ENCODE measurements around the gene ESF1.

Gene ESF1
- total RNA-seq = 25.7 to 123 (median 48.5) reads per million in 3 experiments

GRCh38 chr20:13784893-13785715, at the start of gene ESF1, which contains the start of gene NDUFAF5:
ESF1 (minus strand) TSS chr20:13784919; CDS start chr20:13783140, 1,779 bp downstream.
NDUFAF5 (plus strand) TSS chr20:13785028; CDS start chr20:13785069, 41 bp downstream.
- peak; percentile 92 for DNase-seq

GRCh38 chr20:13831476-13831875, 46.8 kb upstream of the ESF1 start:
- no peak for DNase-seq

DNA sequence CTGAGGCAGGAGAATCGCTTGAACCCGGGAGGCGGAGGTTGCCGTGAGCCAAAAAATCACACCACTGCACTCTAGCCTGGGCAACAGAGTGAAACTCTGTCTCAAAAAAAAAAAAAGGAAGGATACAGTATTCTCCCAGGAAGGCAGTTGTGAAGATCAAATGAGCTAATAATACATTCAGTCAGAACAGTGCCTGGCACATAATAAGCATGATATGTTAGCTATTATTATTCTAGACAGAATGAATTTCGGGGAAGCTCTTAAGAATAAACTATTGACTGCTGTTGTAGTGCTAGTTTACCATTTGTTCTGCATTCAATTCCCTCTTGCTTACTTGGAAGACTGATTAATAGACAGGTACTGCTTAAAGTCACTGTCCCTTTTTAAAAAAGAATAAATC, 40.7 kb upstream of the ESF1 start:
- no peak for DNase-seq

GRCh38 chr20:13824459-13824858, 39.7 kb upstream of the ESF1 start:
- no peak for DNase-seq

DNA sequence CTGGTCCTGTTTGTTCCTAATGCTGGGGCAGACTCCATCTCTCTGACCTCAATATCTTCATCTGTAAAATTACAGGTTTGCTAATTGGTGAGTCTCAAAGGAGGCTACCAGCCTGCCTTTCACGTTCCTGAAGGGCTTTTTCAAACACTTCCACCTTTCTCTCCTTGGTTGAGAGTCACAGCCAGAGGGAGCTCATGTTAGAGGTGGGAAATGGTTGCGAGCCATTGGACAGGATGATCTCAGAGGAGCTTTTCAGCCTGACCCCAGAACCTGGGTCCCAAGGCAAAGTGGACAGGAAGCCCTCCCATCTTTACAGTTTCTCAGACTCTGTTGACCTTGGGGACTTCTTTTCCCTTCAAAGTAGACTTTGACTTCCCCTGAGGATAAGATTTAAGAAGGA, 37.7 kb upstream of the ESF1 start:
- DNase-seq = no peak

GRCh38 chr20:13821876-13822275, 37.2 kb upstream of the ESF1 start:
- no peak for DNase-seq

DNA sequence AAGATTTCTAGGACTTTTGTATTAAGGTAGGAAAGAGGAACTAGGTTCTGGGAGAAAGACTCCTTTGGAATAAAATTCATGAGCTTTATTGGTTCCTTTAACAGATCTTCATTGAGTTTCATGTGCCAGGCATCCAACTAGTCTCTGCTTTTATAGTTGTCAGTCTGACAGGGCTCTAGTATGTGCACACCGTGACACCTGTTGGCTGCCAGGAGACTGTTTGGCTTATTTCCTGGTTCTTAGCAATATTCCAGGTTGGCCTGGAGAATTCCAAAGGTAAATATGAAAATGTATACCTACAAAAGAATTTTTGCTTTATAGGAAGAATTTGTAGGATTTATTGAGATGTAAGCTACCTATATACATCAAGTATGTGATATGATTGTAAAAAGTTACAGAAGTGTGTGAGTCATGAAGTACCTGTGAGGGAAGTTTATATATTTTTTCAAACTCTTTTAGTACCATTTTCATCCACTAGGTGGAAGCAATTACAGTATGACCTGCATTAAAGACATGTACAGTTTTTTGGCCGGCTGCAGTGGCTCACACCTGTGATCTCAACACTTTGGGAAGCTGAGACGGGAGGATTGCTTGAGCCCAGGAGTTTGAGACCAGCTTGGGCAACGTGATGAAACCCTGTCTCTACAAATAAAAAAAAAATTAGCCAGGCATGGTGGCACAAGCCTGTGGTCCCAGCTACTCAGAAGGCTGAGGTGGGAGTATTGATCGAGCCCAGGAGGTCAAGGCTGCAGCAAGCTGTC, 35.3 kb upstream of the ESF1 start:
- DNase-seq = peak; percentile 21

- DNase-seq = no peak
These were observed 32.6 kb upstream of the ESF1 start for GRCh38 chr20:13817342-13817741.

DNA sequence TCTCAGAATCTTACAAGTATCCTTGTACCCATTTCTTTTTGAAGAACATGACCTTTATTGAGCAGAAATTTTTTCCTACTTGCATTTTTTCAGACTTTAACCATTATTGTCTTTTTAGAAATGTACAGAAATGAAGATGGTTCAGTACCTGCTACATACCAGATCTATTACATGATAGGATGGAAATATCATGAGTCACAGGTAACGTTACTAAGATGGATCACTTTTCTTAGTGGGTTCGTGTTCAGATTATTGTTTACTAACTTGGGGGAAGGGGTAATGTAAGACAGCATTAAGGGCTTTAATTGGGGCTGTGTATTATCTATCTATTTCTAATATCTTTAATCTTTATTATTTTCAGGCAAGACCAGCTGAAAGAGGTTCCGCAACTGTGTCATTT, 32.0 kb upstream of the ESF1 start:
- DNase-seq = no peak

DNA sequence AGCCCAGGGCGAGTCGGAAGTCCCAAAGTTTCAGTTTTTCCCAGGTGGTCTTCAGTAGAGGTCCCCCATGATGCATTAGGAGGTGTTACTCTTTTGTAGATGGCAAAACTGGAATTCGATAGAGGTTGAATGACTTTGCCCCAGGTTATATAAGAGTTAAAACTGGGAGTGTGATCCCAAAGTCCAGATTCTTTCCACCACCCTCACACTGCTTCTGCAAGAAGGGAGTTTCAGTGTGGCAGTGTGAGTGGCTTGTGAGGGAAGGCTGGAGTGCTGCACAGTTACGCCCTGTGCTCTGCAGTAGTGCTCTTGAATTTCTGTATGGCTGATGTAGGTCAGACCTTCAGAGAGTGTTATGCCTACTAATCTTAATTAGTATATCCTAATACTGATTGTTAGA, 30.0 kb upstream of the ESF1 start:
- DNase-seq = no peak

- DNase-seq = no peak
These were observed 29.2 kb upstream of the ESF1 start for GRCh38 chr20:13813910-13814309.

GRCh38 chr20:13810446-13810845, 25.7 kb upstream of the ESF1 start:
- no peak for DNase-seq

GRCh38 chr20:13809855-13810254, 25.1 kb upstream of the ESF1 start:
- DNase-seq = no peak

DNA sequence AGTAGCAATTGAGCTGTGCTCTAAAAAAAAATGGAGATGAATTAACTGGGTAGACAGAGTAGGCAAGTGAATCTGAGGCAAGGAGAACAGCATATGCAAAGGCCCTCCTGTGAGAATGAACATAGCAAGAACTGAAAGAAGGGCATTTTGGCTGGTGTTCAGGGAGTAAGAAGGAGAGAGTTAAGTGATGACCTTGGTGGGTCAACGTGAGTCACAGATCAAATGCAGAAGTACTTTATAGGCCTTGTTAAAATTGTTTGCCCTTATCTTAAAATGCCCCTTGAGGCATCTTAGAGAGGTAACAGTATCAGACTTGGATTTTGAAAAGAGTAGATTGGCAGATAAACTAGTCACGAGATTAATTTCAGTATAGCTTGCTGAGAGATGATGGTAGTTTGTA, 24.7 kb upstream of the ESF1 start:
- DNase-seq = no peak

- no peak for DNase-seq
These were observed 16.0 kb upstream of the ESF1 start for GRCh38 chr20:13800728-13801134.

DNA sequence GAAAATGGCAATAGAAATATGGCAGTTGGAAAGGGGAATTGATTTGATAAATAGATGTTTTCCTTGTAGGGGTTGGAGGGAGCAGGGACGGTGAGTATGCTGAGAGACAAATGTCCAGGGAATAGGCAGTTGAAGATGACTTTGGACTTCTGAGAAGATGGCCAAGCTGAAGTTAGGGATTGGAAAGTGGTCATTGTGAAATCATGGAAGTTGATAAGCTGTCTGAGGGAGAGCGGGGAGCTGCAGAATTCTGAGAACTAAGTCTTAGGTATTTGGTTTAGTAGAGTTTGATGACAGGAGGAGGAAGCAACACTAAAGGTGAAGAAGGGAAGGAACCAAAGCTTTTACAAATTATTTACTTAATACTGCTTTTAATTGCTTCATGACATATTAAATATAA, 15.3 kb upstream of the ESF1 start:
- no peak for DNase-seq

GRCh38 chr20:13799040-13799439, 14.3 kb upstream of the ESF1 start:
- DNase-seq = no peak

DNA sequence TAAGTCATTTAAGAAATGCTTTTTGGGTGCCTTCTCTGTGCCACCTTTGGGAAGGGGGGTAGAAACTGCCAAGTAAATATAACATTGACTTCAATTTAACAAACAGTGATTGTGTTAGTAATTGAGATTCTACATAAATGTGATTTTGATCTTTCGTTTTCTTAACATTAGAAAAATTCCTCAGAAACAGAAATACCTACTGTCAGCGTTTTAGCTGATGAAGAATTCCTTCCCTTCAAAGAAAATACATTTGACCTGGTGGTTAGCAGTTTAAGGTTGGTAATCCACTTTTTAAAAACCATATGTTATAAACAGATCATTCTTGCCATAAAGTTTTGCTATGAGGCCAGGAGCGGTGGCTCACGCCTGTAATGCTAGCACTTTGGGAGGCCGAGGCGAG, 9.9 kb upstream of the ESF1 start:
- DNase-seq = no peak

- no peak for DNase-seq
These were observed 8.3 kb upstream of the ESF1 start for GRCh38 chr20:13793001-13793400.

DNA sequence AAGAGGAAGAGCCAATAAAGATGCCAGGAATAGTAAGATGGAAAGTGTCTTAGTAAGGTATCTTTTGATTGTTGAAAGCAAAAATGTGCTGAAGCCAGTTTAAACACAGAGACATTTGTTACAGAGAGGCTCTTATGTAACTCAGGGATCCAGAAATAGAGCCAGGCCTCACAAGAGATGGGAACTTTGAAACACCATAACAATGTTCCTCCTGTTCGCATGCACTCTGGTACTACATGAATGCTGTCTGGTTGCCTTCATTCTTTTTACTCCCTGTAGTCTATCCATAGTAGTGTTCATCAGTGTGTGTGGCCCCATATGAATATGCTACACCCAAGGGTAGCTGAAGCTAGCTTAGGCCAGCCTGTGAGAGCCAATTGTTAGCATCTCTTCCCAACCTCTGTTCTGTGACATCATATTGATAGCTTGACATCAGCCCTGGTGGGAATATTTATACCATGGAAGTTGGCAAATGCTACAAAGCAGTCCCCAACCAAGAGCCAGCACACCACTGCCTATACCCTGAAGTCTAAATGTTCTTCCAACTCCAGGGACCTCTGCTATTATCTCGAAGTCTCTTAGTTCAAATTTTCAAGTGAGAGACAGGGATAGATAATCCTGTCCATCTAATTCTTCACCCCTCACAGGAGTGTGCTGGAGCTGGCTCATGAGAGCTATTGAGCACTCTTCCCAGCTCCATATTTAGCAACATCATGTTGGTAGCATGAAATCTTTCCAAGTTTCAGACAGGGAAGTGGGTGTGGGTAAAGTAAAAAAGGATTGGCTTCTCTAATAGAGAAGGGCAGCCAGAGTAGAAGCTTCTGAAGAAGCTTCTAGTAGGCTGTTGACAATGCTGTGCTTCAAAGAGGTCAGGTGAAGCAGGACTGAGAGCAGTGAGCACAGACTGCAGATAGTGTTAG, 7.1 kb upstream of the ESF1 start:
- no peak for DNase-seq

DNA sequence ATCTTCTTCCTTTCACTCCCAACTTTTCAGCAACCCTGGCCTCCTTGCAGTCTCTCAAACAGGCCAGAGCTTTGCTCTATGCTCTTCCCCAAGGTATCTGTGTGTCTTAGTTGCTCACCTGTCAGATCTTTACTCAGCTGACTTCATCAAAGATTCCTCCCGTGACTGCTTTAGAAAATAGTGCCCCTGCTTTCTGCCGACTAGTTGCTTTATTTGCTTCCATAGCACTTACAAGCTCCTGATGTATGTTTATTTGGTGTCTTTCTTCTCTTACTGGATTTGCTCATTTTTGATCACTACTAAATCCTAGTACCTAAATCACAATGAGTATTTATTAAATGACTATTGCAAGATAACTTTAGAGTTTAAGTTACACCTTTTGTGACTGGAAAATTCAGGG, 6.0 kb upstream of the ESF1 start:
- DNase-seq = no peak

DNA sequence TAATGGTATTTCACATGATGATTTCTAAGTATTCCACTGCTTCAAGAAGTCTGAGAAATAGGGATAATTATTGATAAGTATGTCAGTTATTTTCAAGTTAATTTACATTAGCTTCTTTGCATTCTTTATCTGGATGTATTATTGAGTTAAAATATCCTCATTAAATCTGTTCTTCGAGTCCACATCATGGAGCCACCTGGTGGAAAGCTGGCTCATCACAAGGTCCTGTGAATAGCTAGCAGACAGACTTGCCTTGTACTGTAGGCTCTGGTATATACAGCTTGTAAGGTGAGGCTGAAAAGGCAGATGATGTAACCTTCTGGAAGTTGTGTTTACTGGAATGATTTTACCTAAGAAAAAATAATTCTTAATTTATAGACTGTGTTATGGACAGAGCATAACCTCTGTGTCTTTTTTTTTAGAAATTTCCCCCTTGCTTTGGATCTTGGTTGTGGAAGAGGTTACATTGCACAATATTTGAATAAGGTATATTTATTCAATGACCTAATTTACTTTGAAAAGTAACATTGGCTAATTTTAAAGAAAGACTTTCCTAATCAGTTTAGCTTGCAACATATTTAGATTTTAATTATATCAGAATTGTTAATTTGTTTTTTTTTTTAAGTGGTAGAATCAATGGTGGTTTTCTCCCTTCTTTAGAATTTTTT, 3.6 kb upstream of the ESF1 start:
- peak; percentile 12 for DNase-seq
